SK-N-MC (cell line): ENCODE results near the gene TAX1BP3.
A peak's percentile ranks its signal among the peaks of the same experiment; 100 is the strongest.

Source experiments
- DNase-seq: peaks from one replicate; pipeline ENCODE4 v3.0.0-alpha.2; 2011; ENCODE audit warnings: low read depth, low spot score
- H3K27ac ChIP-seq: fragments of 200-600 bp; sonication (generic); 2 replicates; pipeline ENCODE4 v1.5.1; 2016; ENCODE audit warnings: mixed run types
- H3K36me3 ChIP-seq: fragments of 200-600 bp; sonication (generic); 2 replicates; pipeline ENCODE4 v1.6.1; 2017; ENCODE audit warnings: antibody characterized with exemption, low read length, mixed read lengths; ENCODE audit not compliant: insufficient read depth
- H3K4me3 ChIP-seq: fragments of 200-600 bp; sonication (generic); 2 replicates; pipeline ENCODE4 v1.5.1; 2016
- H3K9ac ChIP-seq: fragments of 200-600 bp; sonication (generic); 2 replicates; pipeline ENCODE4 v1.8.0; 2017; ENCODE audit warnings: mixed run types, mixed read lengths; ENCODE audit not compliant: insufficient read length
- H3K9me3 ChIP-seq: fragments of 200-600 bp; sonication (generic); 2 replicates; pipeline ENCODE4 v1.6.1; 2017; ENCODE audit warnings: low read depth, mild to moderate bottlenecking, antibody characterized with exemption, low read length, moderate library complexity, mixed read lengths
- EZH2 ChIP-seq: fragments of 200-600 bp; sonication (generic); IDR thresholded peaks from one replicate; pipeline ENCODE4 v1.6.1; 2017; ENCODE audit warnings: antibody characterized with exemption
- FOXP2 ChIP-seq: optimal IDR thresholded peaks from 2 replicates; pipeline ENCODE3; 2011; ENCODE audit warnings: mild to moderate bottlenecking, moderate library complexity; ENCODE audit not compliant: insufficient read depth; ENCODE audit errors: extremely low read length, control extremely low read depth
- POLR2AphosphoS5 ChIP-seq: IDR thresholded peaks from 2 replicates; pipeline ENCODE4 v1.6.1; 2012; ENCODE audit warnings: mild to moderate bottlenecking, low read depth, low read length, borderline replicate concordance

The TAX1BP3 gene

GRCh38 chr17:3681057-3681456, 12.7 kb upstream of the TAX1BP3 start:
- Histone ChIP-seq H3K4me3 (no peak overlapping the region), H3K36me3 (no peaks in the 10 kb centered on the region)
- TF ChIP-seq POLR2AphosphoS5 (no peak), EZH2 (no peak), FOXP2 (no peak)

GRCh38 chr17:3679531-3680126, 11.3 kb upstream of the TAX1BP3 start:
- Histone ChIP-seq H3K9me3 (no peaks in the 10 kb centered on the region), H3K27ac (no peak overlapping the region), H3K36me3 (no peaks in the 10 kb centered on the region), H3K4me3 (no peak overlapping the region), H3K9ac (no peak overlapping the region)
- TF ChIP-seq EZH2 (no peak), FOXP2 (no peak), POLR2AphosphoS5 (no peak)
- no peak for DNase-seq

More at GRCh38 chr17:3681057-3681456, 12.7 kb upstream of the TAX1BP3 start:
- Histone ChIP-seq H3K27ac (no peak overlapping the region), H3K9ac (no peak overlapping the region), H3K9me3 (no peaks in the 10 kb centered on the region)
- DNase-seq, result no peak

GRCh38 chr17:3678821-3679530, 10.6 kb upstream of the TAX1BP3 start:
- Histone ChIP-seq H3K36me3 (no peaks in the 10 kb centered on the region), H3K9ac (no peak overlapping the region), H3K27ac (no peak overlapping the region), H3K4me3 (no peak overlapping the region), H3K9me3 (no peaks in the 10 kb centered on the region)
- TF ChIP-seq FOXP2 (no peak), EZH2 (no peak), POLR2AphosphoS5 (no peak)
- no peak for DNase-seq

GRCh38 chr17:3678095-3678820, 9.9 kb upstream of the TAX1BP3 start:
- Histone ChIP-seq H3K4me3 (no peak overlapping the region), H3K9me3 (no peaks in the 10 kb centered on the region), H3K9ac (no peak overlapping the region), H3K27ac (no peak overlapping the region), H3K36me3 (no peaks in the 10 kb centered on the region)
- DNase-seq, result no peak
- TF ChIP-seq EZH2 (no peak), FOXP2 (no peak), POLR2AphosphoS5 (no peak)

- Histone ChIP-seq H3K4me3 (no peak overlapping the region), H3K9me3 (no peaks in the 10 kb centered on the region), H3K27ac (no peak overlapping the region), H3K36me3 (no peaks in the 10 kb centered on the region), H3K9ac (no peak overlapping the region)
- DNase-seq, result no peak
- TF ChIP-seq FOXP2 (no peak), POLR2AphosphoS5 (no peak), EZH2 (no peak)
Measured at GRCh38 chr17:3675886-3676285, 7.5 kb upstream of the TAX1BP3 start.

- no peak for DNase-seq
- H3K4me3 ChIP-seq, result no peak overlapping the region
- no peak overlapping the region for H3K9ac ChIP-seq
- no peaks in the 10 kb centered on the region for H3K9me3 ChIP-seq
- no peak overlapping the region for H3K27ac ChIP-seq
- no peaks in the 10 kb centered on the region for H3K36me3 ChIP-seq
- no peak for TF ChIP-seq POLR2AphosphoS5
- TF ChIP-seq FOXP2, result no peak
- TF ChIP-seq EZH2, result no peak
Measured at GRCh38 chr17:3672571-3672970, 4.2 kb upstream of the TAX1BP3 start.

- H3K4me3 ChIP-seq, result peak overlapping the region; percentile 99
- H3K9me3 ChIP-seq, result no peaks in the 10 kb centered on the region
- peak overlapping the region; percentile 97 for H3K9ac ChIP-seq
- H3K36me3 ChIP-seq, result peaks cover 3% of the 10 kb centered on the region; the same call in 1 of the 2 replicates
- peak overlapping the region; percentile 79; the same call in 1 of the 2 replicates for H3K27ac ChIP-seq
- DNase-seq, result no peak
- TF ChIP-seq POLR2AphosphoS5, result no peak
- no peak for TF ChIP-seq EZH2
- no peak for TF ChIP-seq FOXP2
Measured at GRCh38 chr17:3669548-3669947, 1.2 kb upstream of the TAX1BP3 start.

- DNase-seq, result no peak
Measured at GRCh38 chr17:3669085-3669347, 638 bp upstream of the TAX1BP3 start.

More at GRCh38 chr17:3669085-3669347, 638 bp upstream of the TAX1BP3 start:
- H3K9ac ChIP-seq, result peak overlapping the region; percentile 97
- TF ChIP-seq EZH2, result no peak
- no peak for TF ChIP-seq POLR2AphosphoS5
- no peak for TF ChIP-seq FOXP2
- peak overlapping the region; percentile 99 for H3K4me3 ChIP-seq
- H3K36me3 ChIP-seq, result peaks cover 6% of the 10 kb centered on the region; the same call in 1 of the 2 replicates
- peak overlapping the region; percentile 79 for H3K27ac ChIP-seq
- no peaks in the 10 kb centered on the region for H3K9me3 ChIP-seq
